Measurements from ENCODE around the gene MARCHF6.
A peak's percentile ranks its signal among the peaks of the same experiment; 100 is the strongest.
"Not testable (repeated sequence)": the region's sequence is repeated elsewhere in the genome, so short reads cannot be mapped to it uniquely, and the experiment has no call there.

MARCHF6 gene

DNA sequence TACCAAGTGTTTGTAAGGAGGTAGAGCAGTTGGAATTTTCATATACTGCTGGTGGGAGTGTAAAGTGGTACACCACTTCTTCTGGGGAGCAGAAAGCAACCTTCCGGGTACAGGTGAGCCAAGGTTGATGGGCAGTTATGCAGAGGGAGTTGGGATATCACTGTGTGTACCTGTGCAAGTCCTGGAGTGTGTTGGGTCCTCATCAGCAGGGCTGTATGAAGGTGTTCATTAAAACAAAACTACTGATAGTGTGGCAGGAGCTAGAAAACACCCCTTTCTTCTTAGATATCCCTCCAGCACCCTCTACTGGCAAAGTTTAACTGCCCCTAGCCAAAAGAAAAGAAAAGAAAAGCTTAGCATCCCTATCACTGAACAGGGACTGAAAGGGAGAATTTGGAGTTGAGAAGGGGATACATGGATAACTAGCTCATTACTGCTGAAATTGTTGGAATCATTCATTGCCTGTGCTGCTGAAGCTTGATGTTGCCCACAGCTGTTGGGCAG lies 10.7 kb downstream of the MARCHF6 start:
- no peak for DNase-seq (ENCODE audit: low read depth)
- TF ChIP-seq, protein P1, sequence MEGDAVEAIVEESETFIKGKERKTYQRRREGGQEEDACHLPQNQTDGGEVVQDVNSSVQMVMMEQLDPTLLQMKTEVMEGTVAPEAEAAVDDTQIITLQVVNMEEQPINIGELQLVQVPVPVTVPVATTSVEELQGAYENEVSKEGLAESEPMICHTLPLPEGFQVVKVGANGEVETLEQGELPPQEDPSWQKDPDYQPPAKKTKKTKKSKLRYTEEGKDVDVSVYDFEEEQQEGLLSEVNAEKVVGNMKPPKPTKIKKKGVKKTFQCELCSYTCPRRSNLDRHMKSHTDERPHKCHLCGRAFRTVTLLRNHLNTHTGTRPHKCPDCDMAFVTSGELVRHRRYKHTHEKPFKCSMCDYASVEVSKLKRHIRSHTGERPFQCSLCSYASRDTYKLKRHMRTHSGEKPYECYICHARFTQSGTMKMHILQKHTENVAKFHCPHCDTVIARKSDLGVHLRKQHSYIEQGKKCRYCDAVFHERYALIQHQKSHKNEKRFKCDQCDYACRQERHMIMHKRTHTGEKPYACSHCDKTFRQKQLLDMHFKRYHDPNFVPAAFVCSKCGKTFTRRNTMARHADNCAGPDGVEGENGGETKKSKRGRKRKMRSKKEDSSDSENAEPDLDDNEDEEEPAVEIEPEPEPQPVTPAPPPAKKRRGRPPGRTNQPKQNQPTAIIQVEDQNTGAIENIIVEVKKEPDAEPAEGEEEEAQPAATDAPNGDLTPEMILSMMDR (IDR thresholded peaks at IDR 0.05; ENCODE audit: low read length, missing control alignments): no peak

DNA sequence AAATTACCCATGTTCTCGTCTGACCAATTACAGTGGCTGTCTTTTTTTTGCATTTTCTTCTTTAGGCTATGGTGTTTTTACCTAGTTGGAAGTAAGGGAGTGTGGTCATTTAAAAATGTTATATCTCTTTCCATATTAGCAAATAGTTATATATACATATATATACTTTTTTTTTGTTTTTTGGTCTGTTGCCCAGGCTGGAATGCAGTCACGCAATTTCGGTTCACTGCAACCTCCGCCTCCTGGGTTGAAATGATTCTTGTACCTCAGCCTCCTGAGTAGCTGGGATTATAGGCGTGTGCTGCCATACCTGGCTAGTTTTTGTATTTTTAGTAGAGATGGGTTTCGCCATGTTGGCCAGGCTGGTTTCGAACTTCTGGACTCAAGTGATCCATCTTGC lies 12.3 kb downstream of the MARCHF6 start:
- H3K4me3 ChIP-seq (replicated peaks; ENCODE audit: low read depth, low read length): no peak overlapping the region
- no peak for DNase-seq (ENCODE audit: low read depth)

More for the DNA sequence above, 10.7 kb downstream of the MARCHF6 start:
- no peak overlapping the region for H3K4me3 ChIP-seq (replicated peaks; ENCODE audit: low read depth, low read length)

DNA sequence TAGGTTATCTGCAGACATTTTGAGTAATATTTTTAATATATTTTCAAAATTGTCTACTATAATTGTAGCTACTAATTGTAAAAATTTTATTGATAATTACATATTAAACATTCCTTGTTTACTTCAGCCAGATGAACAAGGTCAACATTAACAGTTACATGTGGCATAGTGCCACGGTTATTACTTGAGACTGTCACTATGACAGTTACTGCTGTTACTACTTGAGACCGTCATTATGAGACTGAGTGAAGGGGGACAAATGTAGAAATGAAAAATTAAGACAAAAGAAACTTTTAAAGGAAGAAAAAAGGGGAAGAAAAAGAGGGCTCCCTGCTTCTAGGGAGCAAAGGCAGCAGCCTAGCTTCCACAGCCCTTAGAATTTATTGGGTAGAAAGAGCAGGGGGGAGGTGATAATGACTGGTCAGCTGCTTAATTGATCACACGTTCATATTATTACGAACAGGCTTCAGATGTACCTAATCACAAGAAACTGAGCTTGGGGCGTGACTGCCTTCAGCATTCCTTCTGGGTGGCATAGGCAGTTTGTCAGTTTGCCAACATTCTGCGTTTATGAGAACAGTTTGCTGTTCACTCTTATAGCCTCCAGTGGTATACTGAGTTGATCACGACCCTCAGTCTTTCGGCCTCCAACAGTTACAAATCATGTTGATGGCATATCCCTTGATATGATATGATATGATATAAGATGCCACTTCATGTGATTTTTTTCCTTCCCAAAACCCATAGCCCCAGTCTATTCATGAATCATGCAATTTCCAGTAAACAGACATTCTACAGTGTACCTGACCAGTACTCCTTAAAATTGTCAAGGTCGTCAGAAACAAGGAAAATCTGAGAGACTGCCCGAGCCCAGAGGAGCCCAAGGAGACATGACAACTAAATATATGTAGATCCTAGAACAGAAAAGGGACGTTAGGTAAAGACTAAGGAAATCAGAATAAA lies 13.1 kb downstream of the MARCHF6 start:
- TF ChIP-seq, protein P1 (IDR thresholded peaks at IDR 0.05; ENCODE audit: low read length, missing control alignments): no peak
- H3K4me3 ChIP-seq (replicated peaks; ENCODE audit: low read depth, low read length): no peak overlapping the region
- peak; percentile 68 for DNase-seq (ENCODE audit: low read depth)

More for the DNA sequence above, 12.3 kb downstream of the MARCHF6 start:
- TF ChIP-seq, protein P1 (IDR thresholded peaks at IDR 0.05; ENCODE audit: low read length, missing control alignments): no peak

DNA sequence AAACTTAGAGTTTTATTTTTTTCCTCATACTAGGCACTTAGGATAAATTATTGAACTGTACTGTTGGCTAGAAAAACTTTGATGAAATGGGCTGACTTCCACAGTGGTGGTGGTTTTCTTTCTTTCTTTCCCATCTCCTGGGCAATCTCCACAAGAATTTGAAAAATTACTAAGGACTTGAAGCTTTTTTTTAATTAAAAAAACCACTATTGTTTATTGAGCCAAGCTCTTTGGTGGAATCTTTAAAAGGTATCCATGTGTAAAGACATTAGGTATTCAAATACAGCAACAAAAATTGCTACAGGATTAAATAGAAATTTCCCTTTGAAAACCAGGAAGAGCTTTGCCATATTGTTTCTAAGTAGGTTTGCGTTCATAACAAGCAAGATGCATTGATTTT lies 14.1 kb downstream of the MARCHF6 start:
- no peak overlapping the region for H3K4me3 ChIP-seq (replicated peaks; ENCODE audit: low read depth, low read length)
- no peak for DNase-seq (ENCODE audit: low read depth)
- TF ChIP-seq, protein P1 (IDR thresholded peaks at IDR 0.05; ENCODE audit: low read length, missing control alignments): no peak

DNA sequence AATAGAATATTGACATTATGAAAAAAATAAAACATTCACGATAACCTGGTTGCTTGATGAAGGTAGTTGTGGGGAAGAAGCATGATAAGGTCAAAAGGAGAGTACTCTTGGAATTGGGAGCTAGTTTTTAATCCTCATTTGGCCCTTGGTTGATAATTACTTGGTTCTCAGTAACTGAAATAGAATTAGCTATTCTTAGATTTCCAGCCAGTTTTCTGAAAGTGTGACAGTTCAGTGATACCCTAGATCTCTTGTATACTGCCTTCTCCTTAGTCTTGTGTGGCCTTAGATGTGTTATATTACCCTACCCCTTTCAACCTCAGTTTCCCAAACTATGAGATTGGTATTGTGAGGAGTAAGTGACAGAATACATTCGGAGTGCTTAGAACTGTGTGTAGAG lies 17.4 kb downstream of the MARCHF6 start:
- no peak for DNase-seq (ENCODE audit: low read depth)
- TF ChIP-seq, protein P1 (IDR thresholded peaks at IDR 0.05; ENCODE audit: low read length, missing control alignments): no peak
- no peak overlapping the region for H3K4me3 ChIP-seq (replicated peaks; ENCODE audit: low read depth, low read length)

DNA sequence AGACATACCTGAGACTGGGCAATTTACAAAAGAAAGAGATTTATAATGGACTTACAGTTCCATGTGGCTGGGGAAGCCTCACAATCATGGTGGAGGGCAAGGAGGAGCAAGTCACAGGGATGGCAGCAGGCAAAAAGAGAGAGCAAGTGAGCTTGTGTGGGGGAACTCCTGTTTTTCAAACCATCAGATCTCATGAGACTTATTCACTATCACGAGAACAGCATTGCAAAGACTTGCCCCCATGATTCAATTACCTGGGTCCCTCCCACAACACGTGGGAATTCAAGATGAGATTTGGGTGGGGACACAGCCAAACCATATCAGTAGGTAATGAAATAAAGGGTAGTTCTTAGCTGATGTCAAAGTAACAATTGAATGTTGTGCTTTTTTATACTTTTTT lies 17.9 kb downstream of the MARCHF6 start:
- H3K4me3 ChIP-seq (replicated peaks; ENCODE audit: low read depth, low read length); DNase-seq (ENCODE audit: low read depth): not testable (repeated sequence)
